Measurements from ENCODE around the gene IL17C.

IL17C gene

GRCh38 chr16:88627531-88628411 lies 10.6 kb upstream of the IL17C start:
- DNase-seq (ENCODE audit: low read depth): no peak

- no peak for DNase-seq (ENCODE audit: low read depth)
Measured at GRCh38 chr16:88628512-88628974, 9.8 kb upstream of the IL17C start.

GRCh38 chr16:88629835-88630234 lies 8.5 kb upstream of the IL17C start:
- no peak for DNase-seq (ENCODE audit: low read depth)

- no peak for DNase-seq (ENCODE audit: low read depth)
Measured at GRCh38 chr16:88630433-88630832, 7.9 kb upstream of the IL17C start.

GRCh38 chr16:88630941-88631340 lies 7.4 kb upstream of the IL17C start:
- no peak for DNase-seq (ENCODE audit: low read depth)

GRCh38 chr16:88631384-88631783 lies 7.0 kb upstream of the IL17C start:
- no peak for DNase-seq (ENCODE audit: low read depth)

GRCh38 chr16:88631920-88632586 lies 6.3 kb upstream of the IL17C start:
- no peak for DNase-seq (ENCODE audit: low read depth)

- DNase-seq (ENCODE audit: low read depth): no peak
Measured at GRCh38 chr16:88632587-88632930, 5.8 kb upstream of the IL17C start.

- DNase-seq (ENCODE audit: low read depth): peak; percentile 52
Measured at GRCh38 chr16:88633684-88634140, 4.7 kb upstream of the IL17C start.

- peak; percentile 55 for DNase-seq (ENCODE audit: low read depth)
Measured at GRCh38 chr16:88634141-88634993, 4.0 kb upstream of the IL17C start.

- no peak for DNase-seq (ENCODE audit: low read depth)
Measured at GRCh38 chr16:88634994-88635670, 3.2 kb upstream of the IL17C start.

- DNase-seq (ENCODE audit: low read depth): no peak
Measured at GRCh38 chr16:88635671-88636319, 2.6 kb upstream of the IL17C start.

- DNase-seq (ENCODE audit: low read depth): no peak
Measured at GRCh38 chr16:88636488-88637265, 1.7 kb upstream of the IL17C start.

- DNase-seq (ENCODE audit: low read depth): no peak
Measured at GRCh38 chr16:88639231-88640038, 1.1 kb downstream of the IL17C start.

- DNase-seq (ENCODE audit: low read depth): no peak
Measured at GRCh38 chr16:88640039-88640495, 1.7 kb downstream of the IL17C start.

GRCh38 chr16:88640498-88641247 lies 2.3 kb downstream of the IL17C start:
- DNase-seq (ENCODE audit: low read depth): no peak

GRCh38 chr16:88642881-88643643 lies 4.7 kb downstream of the IL17C start:
- DNase-seq (ENCODE audit: low read depth): no peak

- no peak for DNase-seq (ENCODE audit: low read depth)
Measured at GRCh38 chr16:88643644-88643932, 5.2 kb downstream of the IL17C start.
